Measurements from ENCODE around the gene RGL1.

The RGL1 gene

DNA sequence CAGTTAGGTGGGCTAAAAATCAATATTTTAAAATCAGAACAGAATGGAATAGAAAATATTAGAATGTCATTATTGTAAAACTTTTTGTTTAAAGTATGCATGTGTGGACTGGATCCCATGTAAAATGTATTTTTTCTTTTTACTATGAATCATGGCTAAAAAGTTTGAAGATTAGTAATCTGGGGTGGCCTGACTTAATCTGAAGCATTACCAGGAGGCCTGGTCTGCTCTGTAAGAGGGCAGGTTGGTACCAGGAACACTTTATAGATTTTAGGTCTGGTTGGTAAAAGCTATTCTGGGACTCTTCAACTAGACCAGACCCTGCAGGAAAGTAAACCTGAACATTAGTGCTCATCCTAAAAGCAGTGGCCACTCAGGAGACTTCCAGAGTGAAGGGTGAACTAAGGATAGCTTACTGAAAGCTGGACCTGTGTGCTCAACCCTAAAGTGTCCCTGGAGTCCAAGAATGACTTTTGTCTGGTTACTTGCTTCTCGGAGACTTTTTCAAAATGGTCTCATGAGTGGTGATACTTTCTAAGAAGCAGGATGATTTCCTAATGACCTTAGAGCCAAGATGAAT is 16.5 kb downstream of the RGL1 start:
- Histone ChIP-seq H3K79me1 (replicated peaks; ENCODE audit: low read length, poor library complexity, severe bottlenecking) (peaks cover 22% of the 10 kb centered on the region), H3K9ac (ENCODE audit: low read length) (peak overlapping the region; percentile 65), H3K36me3 (ENCODE audit: control insufficient read depth in 1 of 2, insufficient read depth in 2 of 2, low read depth in 1 of 2, low read length in 2 of 2) (peaks cover 0 to 3% of the 10 kb centered on the region in 2 experiments), H2AFZ (ENCODE audit: low read depth, low read length) (no peak overlapping the region), H3K14ac (ENCODE audit: low read length in 2 of 2) (no peak overlapping the region), H4K91ac (ENCODE audit: low read length) (no peak overlapping the region), H3K27ac (ENCODE audit: low read length, poor library complexity, severe bottlenecking) (no peak overlapping the region), H2BK120ac (ENCODE audit: low read depth, low read length) (no peak overlapping the region), H4K8ac (ENCODE audit: low read length) (no peak overlapping the region), H2BK12ac (ENCODE audit: low read length in 2 of 2) (peak overlapping the region in 1 of 2 experiments; percentile 37), H2AK5ac (ENCODE audit: low read length, severe bottlenecking) (no peak overlapping the region), H3K4me2 (ENCODE audit: low read length, poor library complexity, severe bottlenecking) (no peak overlapping the region), H2BK5ac (ENCODE audit: low read depth, low read length, poor library complexity, severe bottlenecking) (no peak overlapping the region), H3K4me3 (ENCODE audit: insufficient read depth in 1 of 2, low read depth in 1 of 2, low read length in 2 of 2) (peak overlapping the region in 1 of 2 experiments; percentile 25), H3K27me3 (ENCODE audit: control insufficient read depth in 1 of 2, insufficient read depth in 1 of 2, low read length in 2 of 2) (no peaks in the 10 kb centered on the region), H2BK15ac (ENCODE audit: low read depth, poor library complexity, severe bottlenecking) (no peak overlapping the region), H3K4ac (ENCODE audit: low read depth in 1 of 2, low read length in 2 of 2) (peak overlapping the region in 1 of 2 experiments; percentile 73), H3K4me1 (ENCODE audit: control insufficient read depth, insufficient read depth, low read depth, low read length) (peaks cover 1% of the 10 kb centered on the region), H3K23ac (ENCODE audit: low read length in 2 of 2) (no peak overlapping the region), H3K18ac (ENCODE audit: low read depth in 1 of 2, low read length in 2 of 2) (no peak overlapping the region), H3K9me3 (ENCODE audit: control insufficient read depth, low read length) (no peaks in the 10 kb centered on the region)
- no peak for DNase-seq
- WGBS, result 33% methylated on average over 1 of the region's 1 CpG

DNA sequence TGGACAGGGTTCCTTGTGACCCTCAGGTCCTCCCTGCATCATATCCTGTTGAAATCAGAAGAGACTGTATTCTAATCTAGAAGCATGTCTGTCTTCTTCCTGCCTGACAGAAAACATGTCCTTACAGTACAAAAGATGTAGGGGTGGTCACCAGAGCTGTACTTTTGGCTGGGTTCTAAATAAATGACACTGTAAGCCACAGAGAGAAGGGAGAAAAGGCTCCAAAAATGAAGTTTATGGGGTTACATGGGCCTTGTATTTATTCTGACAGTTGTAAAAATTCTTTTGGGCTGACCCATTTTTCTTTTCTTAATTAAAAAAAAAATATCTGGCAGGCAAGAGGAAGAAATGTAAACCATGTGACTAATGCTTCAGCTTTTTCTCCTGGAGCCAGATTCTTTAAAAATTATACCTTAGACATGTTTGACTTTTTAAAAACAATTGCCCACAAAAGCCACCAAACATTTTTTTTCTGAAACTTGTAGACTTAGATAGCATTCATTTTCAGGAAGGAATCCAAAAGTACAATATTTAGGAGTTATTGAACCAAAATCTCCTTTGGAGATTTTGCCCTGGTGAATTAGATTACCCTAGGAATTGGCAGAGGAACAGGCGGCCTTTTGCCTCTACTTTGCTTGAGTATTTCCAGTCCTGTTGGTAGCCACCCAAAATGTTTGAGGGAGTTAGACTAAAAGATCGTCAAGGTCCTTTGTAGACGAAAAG is 17.1 kb downstream of the RGL1 start:
- WGBS, result 64% methylated on average over 3 of the region's 3 CpGs
- Histone ChIP-seq H3K79me1 (replicated peaks; ENCODE audit: low read length, poor library complexity, severe bottlenecking) (peaks cover 22% of the 10 kb centered on the region), H3K14ac (ENCODE audit: low read length in 2 of 2) (no peak overlapping the region)

DNA sequence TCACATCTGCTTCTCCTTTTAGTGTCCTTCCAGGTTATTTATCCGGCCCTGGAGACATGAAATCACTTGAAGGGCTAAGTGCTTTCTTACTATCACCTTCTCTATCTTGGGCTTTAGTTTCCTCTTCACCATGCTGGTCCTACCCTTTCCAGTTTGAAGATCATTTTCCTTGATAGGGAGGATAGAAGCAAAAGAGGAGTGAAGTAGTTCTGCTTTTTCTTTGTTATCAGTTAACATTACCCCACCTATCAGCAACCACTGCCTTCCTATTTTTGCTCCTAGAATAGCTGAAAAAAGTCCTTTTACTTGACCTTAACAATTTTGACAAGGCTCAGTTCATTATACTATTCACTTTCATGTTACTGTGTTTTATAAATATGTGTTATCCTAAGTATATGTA is 19.4 kb downstream of the RGL1 start:
- H3K79me1 ChIP-seq (replicated peaks; ENCODE audit: low read length, poor library complexity, severe bottlenecking), result peaks cover 23% of the 10 kb centered on the region
- no peak for DNase-seq
- no peaks in the 10 kb centered on the region for H3K9me3 ChIP-seq (ENCODE audit: control insufficient read depth, low read length)
- no peaks in the 10 kb centered on the region for H3K27me3 ChIP-seq (ENCODE audit: control insufficient read depth in 1 of 2, insufficient read depth in 1 of 2, low read length in 2 of 2)
- H3K4me3 ChIP-seq (ENCODE audit: insufficient read depth in 1 of 2, low read depth in 1 of 2, low read length in 2 of 2), result no peak overlapping the region
- no peak overlapping the region for H4K8ac ChIP-seq (ENCODE audit: low read length)
- H2BK5ac ChIP-seq (ENCODE audit: low read depth, low read length, poor library complexity, severe bottlenecking), result no peak overlapping the region
- no peak overlapping the region for H3K4ac ChIP-seq (ENCODE audit: low read depth in 1 of 2, low read length in 2 of 2)
- peaks cover 0 to 11% of the 10 kb centered on the region in 2 experiments for H3K36me3 ChIP-seq (ENCODE audit: control insufficient read depth in 1 of 2, insufficient read depth in 2 of 2, low read depth in 1 of 2, low read length in 2 of 2)
- H2BK15ac ChIP-seq (ENCODE audit: low read depth, poor library complexity, severe bottlenecking), result no peak overlapping the region
- H3K9ac ChIP-seq (ENCODE audit: low read length), result no peak overlapping the region
- no peak overlapping the region for H3K18ac ChIP-seq (ENCODE audit: low read depth in 1 of 2, low read length in 2 of 2)
- no peak overlapping the region for H3K14ac ChIP-seq (ENCODE audit: low read length in 2 of 2)
- WGBS, result 88% methylated on average over 1 of the region's 1 CpG
- H2BK12ac ChIP-seq (ENCODE audit: low read length in 2 of 2), result no peak overlapping the region
- H2BK120ac ChIP-seq (ENCODE audit: low read depth, low read length), result no peak overlapping the region
- H3K4me2 ChIP-seq (ENCODE audit: low read length, poor library complexity, severe bottlenecking), result no peak overlapping the region
- H2AFZ ChIP-seq (ENCODE audit: low read depth, low read length), result no peak overlapping the region
- no peak overlapping the region for H4K91ac ChIP-seq (ENCODE audit: low read length)
- H3K23ac ChIP-seq (ENCODE audit: low read length in 2 of 2), result no peak overlapping the region
- H3K4me1 ChIP-seq (ENCODE audit: control insufficient read depth, insufficient read depth, low read depth, low read length), result no peaks in the 10 kb centered on the region
- no peak overlapping the region for H2AK5ac ChIP-seq (ENCODE audit: low read length, severe bottlenecking)
- no peak overlapping the region for H3K27ac ChIP-seq (ENCODE audit: low read length, poor library complexity, severe bottlenecking)

More for the DNA sequence above, 17.1 kb downstream of the RGL1 start:
- Histone ChIP-seq H4K91ac (ENCODE audit: low read length) (no peak overlapping the region), H2AFZ (ENCODE audit: low read depth, low read length) (no peak overlapping the region), H3K36me3 (ENCODE audit: control insufficient read depth in 1 of 2, insufficient read depth in 2 of 2, low read depth in 1 of 2, low read length in 2 of 2) (no peaks in the 10 kb centered on the region), H3K4me2 (ENCODE audit: low read length, poor library complexity, severe bottlenecking) (no peak overlapping the region), H4K8ac (ENCODE audit: low read length) (no peak overlapping the region), H3K4me3 (ENCODE audit: insufficient read depth in 1 of 2, low read depth in 1 of 2, low read length in 2 of 2) (peak overlapping the region in 1 of 2 experiments; percentile 25), H3K9me3 (ENCODE audit: control insufficient read depth, low read length) (no peaks in the 10 kb centered on the region), H2AK5ac (ENCODE audit: low read length, severe bottlenecking) (peak overlapping the region; percentile 78), H2BK12ac (ENCODE audit: low read length in 2 of 2) (no peak overlapping the region), H3K27ac (ENCODE audit: low read length, poor library complexity, severe bottlenecking) (peak overlapping the region; percentile 26), H2BK15ac (ENCODE audit: low read depth, poor library complexity, severe bottlenecking) (peak overlapping the region; percentile 19), H3K4me1 (ENCODE audit: control insufficient read depth, insufficient read depth, low read depth, low read length) (no peaks in the 10 kb centered on the region), H3K23ac (ENCODE audit: low read length in 2 of 2) (no peak overlapping the region), H3K9ac (ENCODE audit: low read length) (peak overlapping the region; percentile 65), H2BK120ac (ENCODE audit: low read depth, low read length) (no peak overlapping the region), H3K4ac (ENCODE audit: low read depth in 1 of 2, low read length in 2 of 2) (peak overlapping the region in 1 of 2 experiments; percentile 51), H2BK5ac (ENCODE audit: low read depth, low read length, poor library complexity, severe bottlenecking) (no peak overlapping the region), H3K18ac (ENCODE audit: low read depth in 1 of 2, low read length in 2 of 2) (peak overlapping the region in 1 of 2 experiments; percentile 28), H3K27me3 (ENCODE audit: control insufficient read depth in 1 of 2, insufficient read depth in 1 of 2, low read length in 2 of 2) (no peaks in the 10 kb centered on the region)
- no peak for DNase-seq

- Histone ChIP-seq H3K36me3 (ENCODE audit: control insufficient read depth in 1 of 2, insufficient read depth in 2 of 2, low read depth in 1 of 2, low read length in 2 of 2) (peaks cover 0 to 22% of the 10 kb centered on the region in 2 experiments), H3K9me3 (ENCODE audit: control insufficient read depth, low read length) (no peaks in the 10 kb centered on the region), H3K14ac (ENCODE audit: low read length in 2 of 2) (no peak overlapping the region)
Measured at GRCh38 chr1:183827801-183828200, 22.9 kb downstream of the RGL1 start.

More at GRCh38 chr1:183827801-183828200, 22.9 kb downstream of the RGL1 start:
- no peak overlapping the region for H2AK5ac ChIP-seq (ENCODE audit: low read length, severe bottlenecking)
- H2BK120ac ChIP-seq (ENCODE audit: low read depth, low read length), result no peak overlapping the region
- no peak overlapping the region for H4K8ac ChIP-seq (ENCODE audit: low read length)
- no peaks in the 10 kb centered on the region for H3K4me1 ChIP-seq (ENCODE audit: control insufficient read depth, insufficient read depth, low read depth, low read length)
- H2BK5ac ChIP-seq (ENCODE audit: low read depth, low read length, poor library complexity, severe bottlenecking), result no peak overlapping the region
- no peak overlapping the region for H3K4me3 ChIP-seq (ENCODE audit: insufficient read depth in 1 of 2, low read depth in 1 of 2, low read length in 2 of 2)
- H4K91ac ChIP-seq (ENCODE audit: low read length), result no peak overlapping the region
- peaks cover 15% of the 10 kb centered on the region for H3K79me1 ChIP-seq (replicated peaks; ENCODE audit: low read length, poor library complexity, severe bottlenecking)
- H2AFZ ChIP-seq (ENCODE audit: low read depth, low read length), result no peak overlapping the region
- no peak overlapping the region for H3K4me2 ChIP-seq (ENCODE audit: low read length, poor library complexity, severe bottlenecking)
- no peak overlapping the region for H2BK15ac ChIP-seq (ENCODE audit: low read depth, poor library complexity, severe bottlenecking)
- H3K27me3 ChIP-seq (ENCODE audit: control insufficient read depth in 1 of 2, insufficient read depth in 1 of 2, low read length in 2 of 2), result no peaks in the 10 kb centered on the region
- no peak overlapping the region for H3K4ac ChIP-seq (ENCODE audit: low read depth in 1 of 2, low read length in 2 of 2)
- no peak overlapping the region for H2BK12ac ChIP-seq (ENCODE audit: low read length in 2 of 2)
- no peak for DNase-seq
- H3K18ac ChIP-seq (ENCODE audit: low read depth in 1 of 2, low read length in 2 of 2), result no peak overlapping the region
- no peak overlapping the region for H3K27ac ChIP-seq (ENCODE audit: low read length, poor library complexity, severe bottlenecking)
- H3K9ac ChIP-seq (ENCODE audit: low read length), result no peak overlapping the region
- no peak overlapping the region for H3K23ac ChIP-seq (ENCODE audit: low read length in 2 of 2)

Data from mesenchymal stem cell (in vitro differentiated cells and primary cell).